Vagina (tissue), 2 donors: ENCODE measurements around the gene PIKFYVE. TPM values are rescaled to one million over a fixed set of nuclear protein-coding genes. Genes with fewer than 3 reads are reported as not detected.

Source experiments
- DNase-seq, 2 donors: peaks; one replicate each; pipeline ENCODE4 v3.0.0-alpha.2; 2017; ENCODE audit errors: extremely low spot score in 2 of 2
- H3K27ac ChIP-seq: fragments of 200-600 bp; sonication (generic); one replicate; pipeline ENCODE4 v1.5.1; 2019
- H3K27me3 ChIP-seq: fragments of 200-600 bp; sonication (generic); one replicate; pipeline ENCODE4 v1.5.1; 2019
- H3K36me3 ChIP-seq, 2 donors: fragments of 200-600 bp; sonication (generic); one replicate each; pipeline ENCODE4 v1.5.1; 2017 to 2019
- H3K4me1 ChIP-seq: fragments of 200-600 bp; sonication (generic); one replicate; pipeline ENCODE4 v1.5.1; 2019
- H3K4me3 ChIP-seq, 2 donors: fragments of 200-600 bp; sonication (generic); 1 replicate in 1 of 2; 2 replicates in 1 of 2; pipeline ENCODE4 v1.5.1; 2016 to 2019
- H3K9me3 ChIP-seq: fragments of 200-600 bp; sonication (generic); one replicate; pipeline ENCODE4 v1.5.1; 2019
- POLR2A ChIP-seq, 2 donors: fragments of 450-650 bp; IDR thresholded peaks; one replicate each; pipeline ENCODE4 v1.6.1; 2017; ENCODE audit warnings: antibody characterized with exemption in 2 of 2, mild to moderate bottlenecking in 2 of 2, moderate library complexity in 2 of 2
- POLR2AphosphoS5 ChIP-seq, 2 donors: sonication (generic); formaldehyde crosslinking; IDR thresholded peaks; one replicate each; pipeline ENCODE4 v1.9.0; 2017; ENCODE audit warnings: antibody characterized with exemption in 2 of 2, mild to moderate bottlenecking in 2 of 2, low read depth in 1 of 2; ENCODE audit not compliant: insufficient read depth in 1 of 2
- intact Hi-C: fragments of 100-400 bp; cut with DNase I; formaldehyde crosslinking; loops from one replicate; pipeline ENCODE4 v1.15.1; 2023
- total RNA-seq: library from RNA; depleted of rRNA; stranded (reverse); fragments of >200 nt; gene quantifications from one replicate; pipeline ENCODE4 v1.2.3, GENCODE V29; 2016
- TF ChIP-seq, protein P1 (sequence below), 3 experiments: fragments of 450-650 bp in 2 of 3; fragments of 200-600 bp in 1 of 3; sonication (generic) in 1 of 3; IDR thresholded peaks; one replicate each; pipeline ENCODE4 v1.5.1; 2017 to 2019; ENCODE audit warnings: antibody characterized with exemption in 3 of 3, mild to moderate bottlenecking in 2 of 3, moderate library complexity in 2 of 3

Gene PIKFYVE
- total RNA-seq, 1 donor from 2014 or later, result 18.7 TPM

DNA sequence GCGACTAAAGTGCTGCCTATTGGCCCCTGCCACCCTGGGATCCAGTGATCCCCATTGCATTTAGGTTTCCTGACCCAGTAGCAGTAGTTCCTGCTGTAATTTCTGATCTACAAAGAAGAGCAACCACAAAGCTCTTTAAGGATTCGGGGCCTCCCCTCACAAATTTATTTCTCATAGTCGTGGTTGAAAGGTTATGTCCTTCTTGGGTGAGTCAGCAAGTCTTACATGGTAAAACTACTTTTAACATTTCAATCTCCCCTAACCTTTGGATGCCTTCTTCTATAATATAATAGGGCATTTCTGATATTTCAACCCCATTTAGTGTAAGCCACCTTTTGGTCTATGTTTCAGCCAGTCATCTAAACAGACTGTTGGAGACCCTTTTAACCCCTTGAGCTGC, 14.9 kb downstream of the PIKFYVE start:
- no peaks in the 10 kb centered on the region for H3K9me3 ChIP-seq
- TF ChIP-seq POLR2A (IDR thresholded peaks at IDR 0.05) (no peak), POLR2AphosphoS5 (IDR thresholded peaks at IDR 0.05; ENCODE audit: insufficient read depth in 1 of 2, low read depth in 1 of 2) (no peak)
- TF ChIP-seq, protein P1, sequence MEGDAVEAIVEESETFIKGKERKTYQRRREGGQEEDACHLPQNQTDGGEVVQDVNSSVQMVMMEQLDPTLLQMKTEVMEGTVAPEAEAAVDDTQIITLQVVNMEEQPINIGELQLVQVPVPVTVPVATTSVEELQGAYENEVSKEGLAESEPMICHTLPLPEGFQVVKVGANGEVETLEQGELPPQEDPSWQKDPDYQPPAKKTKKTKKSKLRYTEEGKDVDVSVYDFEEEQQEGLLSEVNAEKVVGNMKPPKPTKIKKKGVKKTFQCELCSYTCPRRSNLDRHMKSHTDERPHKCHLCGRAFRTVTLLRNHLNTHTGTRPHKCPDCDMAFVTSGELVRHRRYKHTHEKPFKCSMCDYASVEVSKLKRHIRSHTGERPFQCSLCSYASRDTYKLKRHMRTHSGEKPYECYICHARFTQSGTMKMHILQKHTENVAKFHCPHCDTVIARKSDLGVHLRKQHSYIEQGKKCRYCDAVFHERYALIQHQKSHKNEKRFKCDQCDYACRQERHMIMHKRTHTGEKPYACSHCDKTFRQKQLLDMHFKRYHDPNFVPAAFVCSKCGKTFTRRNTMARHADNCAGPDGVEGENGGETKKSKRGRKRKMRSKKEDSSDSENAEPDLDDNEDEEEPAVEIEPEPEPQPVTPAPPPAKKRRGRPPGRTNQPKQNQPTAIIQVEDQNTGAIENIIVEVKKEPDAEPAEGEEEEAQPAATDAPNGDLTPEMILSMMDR (IDR thresholded peaks at IDR 0.05), result no peak
- H3K4me1 ChIP-seq, result no peaks in the 10 kb centered on the region
- no peaks in the 10 kb centered on the region for H3K27me3 ChIP-seq
- H3K36me3 ChIP-seq, result peaks cover 0 to 51% of the 10 kb centered on the region in 2 donors
- no peak for DNase-seq
- no peak overlapping the region for H3K27ac ChIP-seq
- intact Hi-C loops, result no loop called here
- H3K4me3 ChIP-seq, result no peak overlapping the region

DNA sequence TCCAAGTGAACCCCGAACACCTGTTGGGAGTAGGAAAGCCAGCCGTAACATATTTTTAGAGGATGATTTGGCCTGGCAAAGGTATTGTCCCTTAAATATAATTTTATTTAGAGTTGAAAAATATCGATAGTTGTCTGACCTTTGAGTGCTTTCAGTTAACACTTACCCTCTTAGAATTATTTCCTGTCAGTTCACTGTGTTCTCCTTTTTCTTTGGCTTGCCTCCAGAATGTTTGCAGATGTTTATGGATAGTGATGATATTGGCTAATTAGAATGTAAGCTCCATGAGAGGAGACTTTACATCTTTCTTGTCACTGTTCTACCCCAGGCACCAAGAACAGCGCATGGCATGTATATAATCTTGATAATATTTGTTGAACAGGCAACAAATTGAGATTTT, 19.8 kb downstream of the PIKFYVE start:
- H3K27ac ChIP-seq, result no peak overlapping the region
- peaks cover 0 to 43% of the 10 kb centered on the region in 2 donors for H3K36me3 ChIP-seq
- no peaks in the 10 kb centered on the region for H3K27me3 ChIP-seq
- DNase-seq, result no peak
- TF ChIP-seq POLR2A (IDR thresholded peaks at IDR 0.05) (no peak), POLR2AphosphoS5 (IDR thresholded peaks at IDR 0.05; ENCODE audit: insufficient read depth in 1 of 2, low read depth in 1 of 2) (no peak)
- TF ChIP-seq, protein P1 (IDR thresholded peaks at IDR 0.05), result no peak
- H3K4me1 ChIP-seq, result no peaks in the 10 kb centered on the region
- H3K9me3 ChIP-seq, result no peaks in the 10 kb centered on the region
- H3K4me3 ChIP-seq, result no peak overlapping the region
- intact Hi-C loops, result no loop called here

DNA sequence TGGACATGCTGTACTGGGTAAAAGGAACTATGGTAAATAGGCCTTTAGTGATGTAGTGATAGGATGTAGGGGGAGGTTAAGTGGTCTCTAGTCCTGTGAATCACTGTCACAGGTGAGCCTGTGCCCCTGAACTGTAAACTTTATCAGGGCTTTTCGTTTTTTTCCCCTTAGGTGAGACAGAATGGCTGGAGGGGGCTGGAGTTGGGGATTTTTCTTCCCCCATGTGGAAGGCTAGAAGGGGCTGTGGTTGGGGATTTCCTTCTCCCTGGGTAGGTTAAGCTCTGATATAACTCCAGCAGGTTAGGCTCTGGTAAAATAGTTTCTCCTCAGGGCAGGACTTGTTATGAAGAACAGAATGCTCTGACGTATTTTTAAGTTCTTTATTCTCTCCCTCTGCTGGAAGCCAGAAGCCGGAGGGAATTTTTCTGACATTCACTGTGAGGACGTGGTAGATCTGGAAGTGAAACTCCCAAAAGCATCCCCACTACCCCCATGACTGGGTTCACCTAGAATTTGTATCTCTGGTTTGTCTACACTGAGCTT, 28.5 kb downstream of the PIKFYVE start:
- TF ChIP-seq, protein P1 (IDR thresholded peaks at IDR 0.05), result no peak
- TF ChIP-seq POLR2A (IDR thresholded peaks at IDR 0.05), result no peak
- no peak for TF ChIP-seq POLR2AphosphoS5 (IDR thresholded peaks at IDR 0.05; ENCODE audit: insufficient read depth in 1 of 2, low read depth in 1 of 2)
- intact Hi-C loops, result no loop called here
- Histone ChIP-seq H3K9me3 (no peaks in the 10 kb centered on the region), H3K27ac (no peak overlapping the region), H3K4me1 (no peaks in the 10 kb centered on the region), H3K36me3 (peaks cover 0 to 25% of the 10 kb centered on the region in 2 donors), H3K27me3 (no peaks in the 10 kb centered on the region), H3K4me3 (no peak overlapping the region)
- no peak for DNase-seq

DNA sequence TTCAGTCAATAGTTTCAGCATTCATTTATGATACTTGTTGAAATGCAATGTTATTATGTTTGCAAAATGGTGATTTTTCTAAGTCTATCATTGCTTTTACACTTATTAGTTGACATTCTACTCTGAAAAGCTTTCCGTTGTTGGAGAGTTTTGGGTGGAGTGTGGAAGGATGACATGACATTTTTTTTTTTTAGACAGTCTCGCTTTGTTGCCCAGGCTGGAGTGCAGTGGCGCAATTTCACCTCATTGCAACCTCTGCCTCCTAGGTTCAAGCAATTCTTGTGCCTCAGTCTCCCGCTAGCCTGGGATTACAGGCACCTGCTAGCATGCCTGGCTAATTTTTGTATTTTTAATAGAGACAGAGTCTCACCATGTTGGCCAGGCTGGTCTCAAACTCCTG, 29.8 kb downstream of the PIKFYVE start:
- intact Hi-C loops, result no loop called here
- Histone ChIP-seq H3K4me1 (no peaks in the 10 kb centered on the region), H3K27me3 (no peaks in the 10 kb centered on the region), H3K9me3 (no peaks in the 10 kb centered on the region), H3K4me3 (no peak overlapping the region), H3K36me3 (peaks cover 0 to 22% of the 10 kb centered on the region in 2 donors), H3K27ac (no peak overlapping the region)
- TF ChIP-seq, protein P1 (IDR thresholded peaks at IDR 0.05), result no peak
- TF ChIP-seq POLR2AphosphoS5 (IDR thresholded peaks at IDR 0.05; ENCODE audit: insufficient read depth in 1 of 2, low read depth in 1 of 2), result no peak
- TF ChIP-seq POLR2A (IDR thresholded peaks at IDR 0.05), result no peak
- DNase-seq, result no peak

DNA sequence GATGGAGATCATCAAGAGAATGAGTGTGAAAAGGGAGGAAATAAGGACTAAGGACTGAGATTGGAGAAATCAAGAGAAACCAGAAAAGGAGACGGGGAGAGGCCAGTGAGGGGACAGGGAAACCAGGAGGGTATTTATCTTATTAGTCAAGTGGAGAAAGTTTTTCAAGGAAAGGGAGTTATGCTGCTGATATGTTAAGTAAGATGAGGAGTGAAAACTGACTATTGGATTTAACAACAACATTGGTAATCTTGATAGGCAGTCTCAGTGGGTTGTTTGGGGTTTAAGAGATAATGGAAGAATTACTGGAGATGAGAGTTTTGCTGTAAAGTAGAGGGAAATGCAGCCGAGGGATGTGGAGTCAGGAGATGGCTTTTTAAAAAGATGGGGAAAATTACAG, 30.6 kb downstream of the PIKFYVE start:
- Histone ChIP-seq H3K27ac (no peak overlapping the region), H3K9me3 (no peaks in the 10 kb centered on the region), H3K36me3 (peaks cover 0 to 24% of the 10 kb centered on the region in 2 donors), H3K4me3 (no peak overlapping the region), H3K27me3 (no peaks in the 10 kb centered on the region), H3K4me1 (no peaks in the 10 kb centered on the region)
- TF ChIP-seq POLR2AphosphoS5 (IDR thresholded peaks at IDR 0.05; ENCODE audit: insufficient read depth in 1 of 2, low read depth in 1 of 2) (no peak), POLR2A (IDR thresholded peaks at IDR 0.05) (no peak)
- TF ChIP-seq, protein P1 (IDR thresholded peaks at IDR 0.05), result no peak
- DNase-seq, result no peak
- intact Hi-C loops, result no loop called here
